Chondrocyte (in vitro differentiated cells): Measurements from ENCODE around the gene PLEKHA6. TPM values are rescaled to one million over a fixed set of nuclear protein-coding genes. Genes with fewer than 3 reads are reported as not detected.

ENCODE experiments used
- DNase-seq: peaks from one replicate; pipeline ENCODE4 v3.0.0; 2021; ENCODE audit warnings: mixed read lengths, low spot score
- H3K27ac Mint-ChIP-seq: one replicate; pipeline ENCODE4 v1.8.0; 2021; ENCODE audit warnings: mild to moderate bottlenecking, moderate library complexity, mixed read lengths; ENCODE audit not compliant: unreplicated experiment
- H3K27me3 Mint-ChIP-seq: 2 replicates; pipeline ENCODE4 v1.8.0; 2021; ENCODE audit warnings: low read depth, mixed read lengths
- H3K36me3 Mint-ChIP-seq: 2 replicates; pipeline ENCODE4 v1.8.0; 2021; ENCODE audit warnings: low read depth, mixed read lengths
- H3K4me1 Mint-ChIP-seq: 2 replicates; pipeline ENCODE4 v1.8.0; 2021; ENCODE audit warnings: low read depth, mild to moderate bottlenecking, mixed read lengths
- H3K4me3 Mint-ChIP-seq: one replicate; pipeline ENCODE4 v1.8.0; 2021; ENCODE audit warnings: mild to moderate bottlenecking, moderate library complexity, mixed read lengths; ENCODE audit not compliant: unreplicated experiment
- H3K9me3 Mint-ChIP-seq: 2 replicates; pipeline ENCODE4 v1.8.0; 2021; ENCODE audit warnings: low read depth, mixed read lengths
- CTCF ChIP-seq: fragments of 200-600 bp; sonication (generic); IDR thresholded peaks from 2 replicates; pipeline ENCODE4 v1.5.0; 2021; ENCODE audit warnings: antibody characterized with exemption, mild to moderate bottlenecking, moderate library complexity
- total RNA-seq: library from RNA; stranded (reverse); gene quantifications from 3 replicates; pipeline ENCODE4 v1.2.1, GENCODE V29; 2021

Gene PLEKHA6
- total RNA-seq, 1 donor from 2014 or later = 0.15 TPM

- no peak for DNase-seq
- H3K9me3 Mint-ChIP-seq = no peaks in the 10 kb centered on the region
- H3K4me3 Mint-ChIP-seq = no peak overlapping the region
- H3K27me3 Mint-ChIP-seq = peaks cover 16% of the 10 kb centered on the region
- no peaks in the 10 kb centered on the region for H3K36me3 Mint-ChIP-seq
- peaks cover 14% of the 10 kb centered on the region for H3K4me1 Mint-ChIP-seq
- H3K27ac Mint-ChIP-seq = no peak overlapping the region
- no peak for TF ChIP-seq CTCF
These were observed 99.0 kb downstream of the PLEKHA6 start for GRCh38 chr1:204260601-204261197.

GRCh38 chr1:204259782-204260181, 99.9 kb downstream of the PLEKHA6 start:
- no peaks in the 10 kb centered on the region for H3K36me3 Mint-ChIP-seq
- peaks cover 14% of the 10 kb centered on the region for H3K27me3 Mint-ChIP-seq
- TF ChIP-seq CTCF = no peak
- H3K4me3 Mint-ChIP-seq = no peak overlapping the region
- H3K9me3 Mint-ChIP-seq = no peaks in the 10 kb centered on the region
- H3K27ac Mint-ChIP-seq = no peak overlapping the region
- H3K4me1 Mint-ChIP-seq = peaks cover 19% of the 10 kb centered on the region
- no peak for DNase-seq

DNA sequence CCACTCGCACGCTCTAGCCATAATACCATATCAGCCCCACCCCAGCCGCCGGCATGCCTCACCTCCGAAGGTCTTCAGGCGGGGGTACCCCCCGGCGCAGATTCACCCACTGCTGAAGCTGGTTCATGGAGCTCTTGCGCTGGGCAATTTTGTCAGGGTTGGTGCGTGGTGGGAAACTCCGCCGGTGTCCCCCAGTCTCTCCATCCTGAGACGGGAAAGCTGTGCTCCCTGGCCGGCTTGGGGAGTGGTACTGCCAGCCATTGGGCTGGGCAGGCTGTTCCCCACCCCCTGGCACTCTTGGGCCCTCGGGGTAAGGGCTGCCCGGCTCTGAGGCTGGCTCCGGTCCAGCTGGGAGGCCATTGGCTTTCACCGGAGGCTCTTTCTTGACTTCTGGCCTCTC, 100.5 kb downstream of the PLEKHA6 start:
- TF ChIP-seq CTCF = no peak
- no peak for DNase-seq
- H3K27me3 Mint-ChIP-seq = peaks cover 14% of the 10 kb centered on the region
- peaks cover 15% of the 10 kb centered on the region for H3K4me1 Mint-ChIP-seq
- H3K4me3 Mint-ChIP-seq = no peak overlapping the region
- H3K9me3 Mint-ChIP-seq = no peaks in the 10 kb centered on the region
- no peak overlapping the region for H3K27ac Mint-ChIP-seq
- no peaks in the 10 kb centered on the region for H3K36me3 Mint-ChIP-seq

GRCh38 chr1:204258213-204259115, 101.3 kb downstream of the PLEKHA6 start:
- H3K9me3 Mint-ChIP-seq = no peaks in the 10 kb centered on the region
- H3K27me3 Mint-ChIP-seq = peaks cover 13% of the 10 kb centered on the region
- H3K4me1 Mint-ChIP-seq = peaks cover 15% of the 10 kb centered on the region
- peak; percentile 73 for TF ChIP-seq CTCF
- no peak for DNase-seq
- no peak overlapping the region for H3K27ac Mint-ChIP-seq
- H3K36me3 Mint-ChIP-seq = no peaks in the 10 kb centered on the region
- no peak overlapping the region for H3K4me3 Mint-ChIP-seq

DNA sequence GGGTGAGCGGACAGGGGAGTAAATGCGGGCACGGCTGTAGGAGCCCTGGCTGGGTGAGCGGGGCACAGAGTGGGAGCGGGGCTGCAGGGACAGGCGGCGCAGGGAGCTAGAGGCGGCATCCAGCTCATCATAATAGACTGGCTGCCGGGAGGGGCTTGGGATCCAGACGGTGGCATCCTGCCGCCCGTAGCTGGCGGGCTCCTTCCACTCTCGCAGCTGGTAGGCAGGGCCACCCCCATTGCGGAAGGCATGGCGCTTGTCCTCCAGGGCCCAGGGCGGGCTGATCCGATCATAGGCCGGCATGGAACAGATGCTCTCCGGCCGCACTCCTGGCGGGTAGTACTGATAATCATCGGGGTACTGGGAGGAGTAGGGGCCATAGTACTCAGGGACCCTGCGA, 102.3 kb downstream of the PLEKHA6 start:
- Mint-ChIP-seq H3K27ac (no peak overlapping the region), H3K9me3 (no peaks in the 10 kb centered on the region), H3K4me1 (peaks cover 15% of the 10 kb centered on the region), H3K4me3 (no peak overlapping the region), H3K27me3 (peaks cover 7% of the 10 kb centered on the region), H3K36me3 (no peaks in the 10 kb centered on the region)
- TF ChIP-seq CTCF = no peak
- no peak for DNase-seq
